B cell (primary cell): ENCODE measurements around the gene EPM2A.

ENCODE experiments used
- CTCF ChIP-seq: fragments of 200-600 bp; IDR thresholded peaks from one replicate; pipeline ENCODE4 v1.8.0; 2022; ENCODE audit warnings: antibody characterized with exemption, mild to moderate bottlenecking
- EZH2 ChIP-seq: IDR thresholded peaks from 2 replicates; pipeline ENCODE4 v1.6.1; 2012; ENCODE audit warnings: borderline replicate concordance, low read depth, mild to moderate bottlenecking, moderate library complexity, low read length; ENCODE audit not compliant: insufficient read depth, poor library complexity, severe bottlenecking

- no peak for TF ChIP-seq CTCF
- TF ChIP-seq EZH2: no peak
These were observed 19.9 kb downstream of the EPM2A start for GRCh38 chr6:145715426-145715825.
